ENCODE data around the gene TBCB. TPM values are rescaled to one million over a fixed set of nuclear protein-coding genes. Genes with fewer than 3 reads are reported as not detected.

Gene TBCB
- total and polyA plus RNA-seq, 2 of the 4 experiments (the other 2 are of a cell fraction): 182 to 269 TPM

DNA sequence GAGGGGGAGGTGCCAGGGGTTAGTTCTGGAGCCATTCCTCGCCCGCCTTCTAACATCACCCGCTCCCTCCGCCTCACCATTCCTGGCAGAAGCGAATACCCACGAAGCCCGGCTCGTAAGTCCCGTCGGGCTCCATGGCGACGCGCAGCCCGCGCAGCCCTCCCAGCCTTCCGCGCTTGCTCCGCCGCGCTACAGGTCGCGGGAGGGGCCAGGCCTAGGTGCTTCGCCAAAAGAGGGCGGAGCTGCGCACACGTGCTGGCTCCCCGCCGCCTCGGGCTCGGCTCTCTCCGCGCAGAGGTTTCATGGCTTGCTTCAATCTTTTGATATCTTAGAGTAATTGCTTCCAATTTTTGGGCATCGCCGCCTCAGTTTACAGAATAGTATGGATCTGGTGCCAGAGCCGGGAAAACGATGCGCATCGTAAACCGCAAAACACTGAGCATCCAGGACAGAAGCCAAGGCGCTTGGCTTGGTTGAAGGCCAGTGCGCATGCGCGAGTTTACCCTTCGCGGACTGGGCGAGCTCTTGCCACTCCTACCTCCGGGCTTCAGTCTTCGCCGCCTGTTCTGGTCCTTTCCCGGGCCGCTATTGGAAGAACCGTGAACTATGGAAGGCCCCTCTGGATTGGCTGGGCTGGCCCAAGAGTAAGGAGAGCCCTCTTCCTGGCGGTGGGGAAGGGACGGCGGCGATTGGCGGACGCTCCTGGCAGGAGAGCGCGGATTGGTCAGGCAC, 381 bp upstream of the TBCB start, which contains the start of gene POLR2I:
POLR2I (minus strand) TSS at position 155 of the 732 bp plus-strand sequence; CDS start at position 136, 19 bp downstream.
- ChIA-PET POLR2A (ENCODE audit: unreplicated experiment) (no interaction called here), CTCF (interaction anchor here (2.3 to 3.5 kb wide), 2 partner anchors 13 to 54 kb away, joined by 6 to 14 read pairs; no protein-coding TSS in a partner anchor)
- Histone ChIP-seq H3K27me3 (ENCODE audit: control insufficient read depth, insufficient read depth, low read length) (no peaks in the 10 kb centered on the region), H2BK120ac (ENCODE audit: low read depth, low read length) (peak within 1 kb of the TSS; percentile 79), H3K9ac (ENCODE audit: low read depth, low read length) (peak within 1 kb of the TSS; percentile 83), H3K79me1 (ENCODE audit: low read depth in 1 of 2, low read length in 2 of 2) (peaks cover 27 to 60% of the 10 kb centered on the region in 2 experiments), H4K91ac (ENCODE audit: insufficient read depth, low read depth, low read length) (peak within 1 kb of the TSS; percentile 84), H4K5ac (ENCODE audit: low read depth, low read length) (peak within 1 kb of the TSS; percentile 65), H3K9me1 (ENCODE audit: insufficient read depth, low read length) (0 out of 2 replicates have a peak, but pooled peaks cover 6% of the 10 kb centered on the region), H2BK20ac (ENCODE audit: low read depth, low read length) (peak within 1 kb of the TSS; percentile 40; the same call in 1 of the 2 replicates), H3K4ac (ENCODE audit: low read depth, low read length) (peak within 1 kb of the TSS; percentile 96), H3K14ac (replicated peaks; ENCODE audit: low read depth, low read length) (peak within 1 kb of the TSS; percentile 88), H2AK5ac (ENCODE audit: low read depth, low read length) (peak within 1 kb of the TSS; percentile 65; the same call in 1 of the 2 replicates), H3K27ac (ENCODE audit: insufficient read depth, low read length) (peak within 1 kb of the TSS; percentile 71), H3K18ac (ENCODE audit: low read depth, low read length) (peak within 1 kb of the TSS; percentile 35; the same call in 1 of the 2 replicates), H2BK15ac (ENCODE audit: low read depth, low read length) (peak within 1 kb of the TSS; percentile 76; the same call in 2 of the 3 replicates), H3K4me1 (ENCODE audit: control insufficient read depth, insufficient read depth, low read length) (peaks cover 7% of the 10 kb centered on the region), H2BK5ac (ENCODE audit: low read depth, low read length, poor library complexity, severe bottlenecking) (peak within 1 kb of the TSS; percentile 83), H2AFZ (replicated peaks; ENCODE audit: low read length, poor library complexity) (peak within 1 kb of the TSS; percentile 100), H3K4me3 (ENCODE audit: insufficient read depth, low read depth, low read length) (peak within 1 kb of the TSS; percentile 63), H4K8ac (ENCODE audit: low read depth in 2 of 2, low read length in 2 of 2) (peak within 1 kb of the TSS; percentile 48 to 97), H3K23ac (ENCODE audit: low read depth, low read length) (peak within 1 kb of the TSS; percentile 62), H3K9me3 (ENCODE audit: control insufficient read depth, insufficient read depth, low read length) (no peaks in the 10 kb centered on the region), H4K20me1 (ENCODE audit: insufficient read depth, low read length) (peaks cover 10% of the 10 kb centered on the region), H3K36me3 (ENCODE audit: control insufficient read depth, insufficient read depth, low read length) (peaks cover 21% of the 10 kb centered on the region), H2AK9ac (replicated peaks; ENCODE audit: low read depth, low read length, poor library complexity) (peak within 1 kb of the TSS; percentile 99), H3K56ac (ENCODE audit: extremely low read depth, insufficient read depth, low read length) (peak within 1 kb of the TSS; percentile 82), H3K4me2 (ENCODE audit: low read depth, low read length) (peak within 1 kb of the TSS; percentile 94)
- in situ Hi-C loops (cut with MboI; ENCODE audit: low sequenced_read_pairs): no loop called here
- peak; percentile 100 for DNase-seq
- TF ChIP-seq RFX5 (IDR thresholded peaks at IDR 0.05; ENCODE audit: low read depth, low read length): no peak
- no peak for TF ChIP-seq RCOR1 (IDR thresholded peaks at IDR 0.05; ENCODE audit: insufficient replicate concordance, low read length)
- peak; percentile 93 for TF ChIP-seq BHLHE40 (IDR thresholded peaks at IDR 0.05; ENCODE audit: low read depth, low read length)
- TF ChIP-seq CEBPB (IDR thresholded peaks at IDR 0.05; ENCODE audit: low read depth, low read length): no peak
- TF ChIP-seq MXI1 (IDR thresholded peaks at IDR 0.05; ENCODE audit: borderline replicate concordance, low read depth, low read length): peak; percentile 98
- TF ChIP-seq, protein P1, sequence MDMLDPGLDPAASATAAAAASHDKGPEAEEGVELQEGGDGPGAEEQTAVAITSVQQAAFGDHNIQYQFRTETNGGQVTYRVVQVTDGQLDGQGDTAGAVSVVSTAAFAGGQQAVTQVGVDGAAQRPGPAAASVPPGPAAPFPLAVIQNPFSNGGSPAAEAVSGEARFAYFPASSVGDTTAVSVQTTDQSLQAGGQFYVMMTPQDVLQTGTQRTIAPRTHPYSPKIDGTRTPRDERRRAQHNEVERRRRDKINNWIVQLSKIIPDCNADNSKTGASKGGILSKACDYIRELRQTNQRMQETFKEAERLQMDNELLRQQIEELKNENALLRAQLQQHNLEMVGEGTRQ (IDR thresholded peaks at IDR 0.05; ENCODE audit: low read depth, low read length): peak; percentile 87
- TF ChIP-seq MAZ (IDR thresholded peaks at IDR 0.05; ENCODE audit: borderline replicate concordance, low read depth, low read length): peak; percentile 54; the same call in 1 of the 2 replicates
- TF ChIP-seq POLR2A (IDR thresholded peaks at IDR 0.05; ENCODE audit: low read depth, low read length): peak; percentile 43
- ATAC-seq (ENCODE audit: low read depth): peak; percentile 93
- intact Hi-C loops (cut with micrococcal nuclease): loop anchor here (2.0 kb wide), 2 partner anchors 26 to 54 kb away; partner anchors contain the start of gene CAPNS1
- 0% methylated on average over 22 of the region's 60 CpGs; no CpG with 5 or more reads in 1 of the 2 experiments for WGBS, 2 experiments (ENCODE audit: extremely low coverage in 2 of 2, insufficient read length in 1 of 2)
- dilution Hi-C loops (cut with HindIII; ENCODE audit: low sequenced_read_pairs, unreplicated experiment): no loop called here
- BruUV-seq (replicated peaks): no TSS peak
